ENCODE measurements around the gene NUP98.
"Not testable (repeated sequence)": the region's sequence is repeated elsewhere in the genome, so short reads cannot be mapped to it uniquely, and the experiment has no call there.

NUP98 gene

DNA sequence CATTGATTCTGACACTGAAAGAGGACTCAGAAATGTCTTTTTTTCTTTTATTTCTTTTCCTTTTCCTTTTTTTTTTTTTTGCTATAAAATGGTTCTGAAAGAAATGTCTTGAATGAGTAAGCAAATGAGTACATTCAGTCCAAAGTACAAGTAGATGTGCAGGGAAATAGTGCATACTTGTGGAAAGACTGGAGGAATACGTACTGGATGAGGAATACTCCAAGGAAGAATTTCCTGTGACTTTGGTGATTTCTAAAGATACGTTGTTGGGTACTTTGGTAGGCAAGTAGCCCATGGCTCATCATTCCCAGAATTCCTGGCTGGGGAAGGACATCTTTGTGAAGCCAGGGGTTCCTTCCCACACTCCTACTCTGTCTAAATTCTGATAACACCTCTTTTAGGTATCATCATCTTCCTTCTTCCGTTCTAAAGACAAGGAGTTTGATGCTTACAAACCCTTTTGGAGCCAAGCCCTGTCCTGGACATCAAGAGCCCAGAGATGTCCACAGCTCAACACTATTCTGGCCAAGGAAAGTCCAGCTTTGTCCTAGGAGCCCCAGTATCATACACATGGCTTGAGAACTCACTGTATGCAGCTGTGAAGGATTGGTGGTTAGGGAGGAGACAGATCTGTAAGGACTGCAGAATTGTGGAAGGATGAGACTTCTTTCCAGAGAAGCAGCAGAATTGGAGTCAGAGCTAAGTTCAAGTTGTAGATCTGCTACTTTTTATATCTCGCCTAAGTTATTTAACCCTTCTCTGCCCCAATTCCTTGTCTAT is 4.8 kb upstream of the NUP98 start:
- no peak for DNase-seq

DNA sequence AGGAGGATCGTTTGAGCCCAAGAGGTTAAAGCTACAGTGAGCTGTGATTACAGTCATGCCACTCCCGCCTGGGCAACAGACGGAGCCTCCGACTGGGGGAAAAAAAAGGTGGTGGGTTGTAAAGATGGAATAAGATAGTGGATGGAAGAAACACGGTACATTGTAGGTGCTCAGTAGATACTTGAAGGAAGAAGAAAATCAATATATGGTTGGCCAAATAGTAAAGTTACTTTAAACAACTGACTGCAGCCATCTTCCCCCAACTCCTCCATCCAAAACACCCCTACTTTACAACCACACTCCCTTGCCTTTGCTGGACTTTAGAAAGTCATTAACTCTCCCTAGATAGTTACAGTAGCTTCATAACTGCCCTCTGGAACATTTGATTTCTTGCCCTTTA is 2.5 kb upstream of the NUP98 start:
- DNase-seq, result no peak

DNA sequence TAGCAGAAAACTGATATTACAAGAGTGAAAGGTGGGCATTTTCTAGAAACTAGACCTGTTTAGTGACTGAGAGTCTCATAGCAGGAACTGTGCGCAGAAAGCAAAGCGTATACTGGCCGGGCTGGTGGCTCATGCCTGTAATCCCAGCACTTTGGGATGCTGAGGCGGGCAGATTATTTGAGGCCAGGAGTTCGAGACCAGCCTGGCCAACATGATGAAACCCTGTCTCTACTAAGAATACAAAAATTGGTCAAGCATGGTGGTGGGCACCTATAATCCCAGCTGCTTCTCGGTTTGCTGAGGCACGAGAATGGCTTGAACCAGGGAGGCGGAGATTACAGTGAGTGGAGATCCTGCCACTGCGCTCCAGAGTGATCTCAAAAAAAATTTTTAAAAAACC is 1.8 kb upstream of the NUP98 start:
- no peak for DNase-seq

DNA sequence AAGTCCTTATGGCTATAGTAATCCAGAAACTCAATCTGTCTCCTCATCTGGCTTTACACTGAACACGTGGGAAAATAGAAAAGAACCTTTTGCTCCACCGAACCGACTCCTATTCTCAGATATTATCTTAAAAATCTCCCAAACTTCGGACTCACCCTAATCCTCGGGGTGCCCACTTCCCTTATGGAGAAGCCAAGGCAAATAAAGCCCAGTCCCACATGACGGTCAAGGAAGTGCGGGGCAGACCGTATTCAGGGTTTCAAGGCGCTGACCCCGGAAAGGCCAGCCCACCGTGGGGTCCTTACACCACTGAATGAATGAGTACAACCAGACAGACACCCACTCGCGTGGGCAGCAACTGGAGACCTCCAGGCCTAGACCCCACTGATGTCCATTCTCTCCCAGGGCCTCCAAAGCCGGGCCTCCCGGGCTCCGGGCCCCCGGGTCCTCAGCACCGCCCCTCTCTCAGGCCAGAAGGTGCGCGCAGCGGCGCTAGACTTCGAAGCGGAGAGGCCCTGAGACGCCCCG is 489 bp downstream of the NUP98 start:
- peak in 3 of 58 donors; percentile 56 to 63 (median 61) for DNase-seq

DNA sequence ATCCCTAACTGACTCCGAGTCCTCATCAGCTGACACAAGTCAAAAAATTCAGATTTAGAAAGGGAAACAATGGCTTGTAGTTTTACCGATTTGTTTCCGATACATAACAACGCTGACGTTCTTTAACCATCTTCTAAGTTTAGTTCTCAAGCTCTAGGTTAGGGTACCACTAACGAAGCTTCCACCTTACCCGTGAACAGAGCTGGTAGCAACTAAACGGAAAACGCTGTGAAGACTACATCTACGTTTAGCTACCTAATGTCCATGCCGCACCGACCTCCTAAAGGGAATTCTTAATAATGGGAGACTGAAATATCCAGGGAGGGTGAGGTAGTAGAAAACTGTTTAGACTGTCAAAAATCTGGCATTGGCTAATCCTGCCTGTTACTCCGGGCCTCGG is 1.0 kb downstream of the NUP98 start:
- DNase-seq, result no peak

DNA sequence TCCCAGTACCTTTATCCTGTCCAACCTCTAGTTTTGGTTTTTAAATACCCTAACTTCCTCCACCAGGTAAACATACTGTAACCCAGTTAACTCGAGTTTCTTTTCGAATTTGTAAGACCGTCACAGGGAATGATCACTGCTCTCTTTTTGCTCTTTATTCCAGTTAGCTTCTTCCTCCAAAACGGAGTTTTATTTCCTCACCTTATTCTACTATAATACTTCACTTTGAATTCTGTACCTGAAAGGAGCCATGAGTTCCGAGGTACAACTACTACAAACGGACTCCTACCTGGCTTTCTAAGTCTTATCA is 1.4 kb downstream of the NUP98 start:
- no peak for DNase-seq

DNA sequence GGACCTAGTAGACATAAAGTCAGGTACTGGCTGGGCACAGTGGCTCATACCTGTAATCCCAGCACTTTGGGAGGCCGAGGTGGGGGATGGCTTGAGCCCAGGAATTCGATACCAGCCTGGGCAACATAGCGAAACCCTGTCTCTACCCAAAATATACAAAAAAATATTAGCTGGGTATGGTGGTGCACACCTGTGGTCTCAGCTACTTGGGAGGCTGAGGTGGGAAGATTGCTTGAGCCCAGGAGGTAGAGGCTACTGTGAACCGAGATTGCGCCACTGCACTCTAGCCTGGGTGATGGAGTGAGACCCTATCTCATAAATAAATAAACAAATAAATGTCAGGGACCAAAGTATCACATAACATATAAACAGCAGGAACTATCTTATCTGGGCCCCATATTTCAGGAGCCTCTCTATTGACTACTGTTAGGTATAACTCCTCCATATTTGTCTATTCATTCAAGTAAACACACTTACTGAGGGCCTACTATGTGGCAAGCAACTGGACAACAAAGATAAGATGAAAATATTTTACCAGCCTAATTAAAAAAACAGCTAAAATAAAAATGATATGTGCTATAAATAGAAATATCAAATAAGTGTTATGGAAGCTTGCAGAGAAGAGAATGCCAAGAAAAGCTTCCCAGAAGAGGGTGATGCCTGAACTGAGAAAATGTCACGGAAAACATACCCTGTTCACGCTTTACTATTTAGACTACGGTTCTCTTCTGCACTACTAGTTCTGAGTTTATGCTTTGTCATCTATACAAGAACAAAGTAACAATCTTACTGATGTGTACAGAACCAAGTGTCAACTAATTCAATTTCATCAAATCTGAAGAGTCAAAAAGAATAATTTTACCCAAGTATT is 2.0 kb downstream of the NUP98 start:
- no peak for DNase-seq

DNA sequence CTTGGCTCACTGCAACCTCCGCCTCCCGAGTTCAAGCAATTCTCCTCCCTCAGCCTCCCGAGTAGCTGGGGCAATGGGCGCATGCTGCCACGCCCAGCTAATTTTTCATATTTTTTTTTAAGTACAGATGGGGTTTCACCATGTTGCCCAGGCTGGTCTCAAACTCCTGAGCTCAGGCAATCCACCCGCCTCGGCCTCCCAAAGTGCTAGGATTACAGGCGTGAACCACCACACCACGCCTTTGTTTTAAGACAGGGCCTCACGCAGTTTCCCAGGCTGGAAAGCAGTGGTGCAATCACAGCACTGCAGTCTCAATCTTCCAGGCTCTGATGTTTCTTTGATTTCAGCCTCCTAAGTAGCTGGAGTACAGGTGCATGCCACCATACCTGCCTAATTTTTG is 3.0 kb downstream of the NUP98 start:
- not testable (repeated sequence) for DNase-seq

DNA sequence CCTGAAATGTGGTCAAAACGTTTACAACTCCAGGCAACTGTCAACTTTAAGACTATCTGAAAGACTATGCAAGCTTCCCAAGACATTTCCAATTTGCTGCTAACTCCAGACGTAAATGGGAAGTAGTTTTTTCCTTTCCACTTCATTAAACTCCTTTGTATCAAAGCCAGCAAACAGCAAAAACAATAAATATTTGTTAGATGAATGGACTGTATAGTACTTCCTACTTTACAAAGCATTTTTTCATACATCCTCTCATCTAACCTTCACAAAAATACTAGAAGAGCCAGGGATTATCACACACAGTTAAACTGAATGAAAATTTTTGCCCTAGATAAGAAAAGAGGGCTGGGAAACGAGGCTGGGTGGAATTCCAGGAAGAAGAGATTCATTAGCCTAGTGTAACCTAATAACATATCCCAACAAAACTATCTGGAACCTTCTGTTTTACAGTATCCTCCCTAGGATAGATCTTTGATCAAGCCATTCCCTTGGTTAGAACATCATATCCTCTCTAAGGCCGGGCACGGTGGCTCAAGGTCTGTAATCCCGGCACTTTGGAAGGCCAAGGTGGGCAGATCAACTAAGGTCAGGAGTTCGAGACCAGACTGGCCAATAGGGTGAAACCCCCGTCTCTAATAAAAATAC is 10.4 kb downstream of the NUP98 start:
- DNase-seq, result no peak

DNA sequence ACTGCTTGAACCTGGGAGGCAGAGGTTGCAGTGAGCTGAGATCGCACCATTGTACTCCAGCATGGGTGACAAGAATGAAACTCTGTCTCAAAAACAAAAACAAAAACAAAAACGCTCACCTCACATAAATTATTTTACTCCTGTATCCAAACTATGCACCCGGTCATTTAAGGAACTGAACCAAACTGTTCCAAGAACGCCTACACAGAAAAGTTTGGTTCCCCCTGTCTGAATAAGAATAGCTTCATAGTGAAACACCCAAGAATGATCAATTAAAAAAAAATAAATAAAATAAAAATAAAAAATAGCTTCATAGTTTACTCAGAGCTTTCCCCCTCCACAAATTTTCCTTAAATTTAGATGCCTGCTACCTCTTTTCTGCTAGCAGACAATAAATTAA is 13.7 kb downstream of the NUP98 start:
- no peak for DNase-seq

DNA sequence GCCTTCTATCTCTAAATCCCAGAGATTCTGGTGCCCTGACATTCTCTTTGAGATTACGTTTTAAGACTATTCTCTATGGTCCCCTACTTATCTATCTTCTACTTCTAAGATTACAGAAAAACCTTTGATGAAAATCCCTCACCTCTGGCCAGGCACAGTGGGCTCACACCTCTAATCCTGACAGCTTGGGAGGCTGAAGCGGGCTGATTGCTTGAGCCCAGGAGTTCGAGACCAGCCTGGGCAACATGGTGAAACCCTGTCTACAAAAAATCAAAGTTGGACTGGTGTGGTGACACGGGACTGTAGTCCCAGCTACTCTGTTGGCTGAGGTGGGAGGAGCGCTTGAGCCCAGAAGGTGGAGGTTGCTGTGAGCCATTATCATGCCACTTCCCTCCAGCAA is 14.4 kb downstream of the NUP98 start:
- no peak for DNase-seq

DNA sequence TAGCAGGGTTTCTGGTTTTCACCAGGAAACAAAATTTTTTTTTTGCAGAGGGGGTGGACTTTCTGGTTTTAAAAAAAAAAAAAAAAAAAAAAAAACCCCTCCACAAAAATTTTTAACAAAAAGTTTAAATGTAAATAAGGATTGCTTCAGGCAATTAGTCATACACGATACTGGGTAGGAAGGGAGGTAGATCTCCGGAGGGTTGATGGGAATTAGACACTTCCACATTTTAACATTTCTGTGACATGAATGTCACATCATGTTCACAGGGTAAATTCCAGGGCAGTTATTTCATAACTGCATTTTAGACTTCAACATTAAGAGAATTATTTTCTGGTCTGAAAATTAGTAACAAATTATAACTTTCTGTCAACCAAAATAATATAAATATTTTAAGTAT is 15.9 kb downstream of the NUP98 start:
- DNase-seq, result no peak

DNA sequence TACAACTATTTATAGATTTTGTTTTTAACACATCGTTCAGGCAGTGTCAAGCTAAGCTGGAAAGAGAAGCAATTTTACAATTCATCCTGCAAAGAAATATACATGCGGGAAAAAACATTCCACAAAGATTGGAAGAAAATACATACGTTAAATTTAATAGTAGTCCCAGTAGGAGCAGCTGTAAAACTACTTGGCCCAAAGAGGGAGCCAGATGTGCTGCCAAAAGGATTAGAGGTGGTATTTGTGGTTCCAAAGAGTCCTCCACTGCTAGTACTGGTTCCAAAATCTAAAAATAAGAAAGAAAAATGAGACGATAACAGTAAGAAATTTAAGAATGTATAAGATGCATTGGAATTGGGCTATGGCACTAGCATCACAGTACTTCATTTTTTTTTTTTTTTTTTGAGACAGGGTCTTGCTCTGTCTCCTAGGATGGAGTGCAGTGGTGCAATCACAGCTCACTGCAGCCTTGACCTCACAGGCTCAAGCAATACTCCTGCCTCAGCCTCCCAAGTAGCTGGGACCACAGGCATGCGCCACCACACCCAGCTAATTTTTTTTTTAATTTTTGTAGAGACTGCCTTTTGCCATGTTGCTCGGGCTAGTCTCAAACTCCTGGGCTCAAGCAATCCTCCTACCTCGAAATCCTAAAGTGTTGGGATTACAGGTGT is 21.5 kb downstream of the NUP98 start:
- DNase-seq, result no peak

DNA sequence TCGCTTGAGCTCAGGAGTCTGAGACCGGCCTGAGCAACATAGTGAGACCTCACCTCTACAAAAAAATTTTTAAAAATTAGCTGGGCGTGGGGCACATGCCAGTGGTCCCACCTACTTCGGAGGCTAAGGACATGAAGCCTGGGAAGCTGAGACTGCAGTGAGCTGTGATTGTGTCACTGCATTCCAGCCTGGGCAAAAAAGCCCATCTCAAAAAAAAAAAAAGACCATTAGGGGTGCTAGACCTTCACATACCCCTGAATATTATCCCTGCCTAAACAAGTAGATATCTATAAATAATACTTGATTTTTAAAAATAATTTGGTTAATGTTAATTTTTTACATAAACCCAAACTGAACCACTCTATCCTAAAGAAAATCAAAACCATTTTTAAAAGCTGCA is 24.2 kb downstream of the NUP98 start:
- DNase-seq, result no peak

DNA sequence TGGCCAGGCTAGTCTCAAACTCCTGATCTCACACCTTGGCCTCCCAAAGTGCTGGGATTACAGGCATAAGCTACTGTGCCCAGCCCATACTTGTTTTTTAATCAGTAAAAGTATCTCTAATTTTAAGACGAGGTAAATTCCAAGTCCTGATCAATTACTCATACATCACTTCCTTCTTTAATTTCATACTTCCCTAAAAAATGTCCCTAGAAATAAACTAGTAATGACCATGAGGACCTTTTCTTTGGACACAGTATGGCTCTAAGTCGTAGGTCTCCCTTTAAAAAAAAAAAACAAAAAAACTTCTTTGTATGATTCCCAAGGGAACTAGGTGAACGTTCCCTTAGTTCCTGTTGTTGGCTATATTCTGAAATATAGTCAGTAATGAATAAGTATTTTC is 29.8 kb downstream of the NUP98 start:
- DNase-seq, result no peak

DNA sequence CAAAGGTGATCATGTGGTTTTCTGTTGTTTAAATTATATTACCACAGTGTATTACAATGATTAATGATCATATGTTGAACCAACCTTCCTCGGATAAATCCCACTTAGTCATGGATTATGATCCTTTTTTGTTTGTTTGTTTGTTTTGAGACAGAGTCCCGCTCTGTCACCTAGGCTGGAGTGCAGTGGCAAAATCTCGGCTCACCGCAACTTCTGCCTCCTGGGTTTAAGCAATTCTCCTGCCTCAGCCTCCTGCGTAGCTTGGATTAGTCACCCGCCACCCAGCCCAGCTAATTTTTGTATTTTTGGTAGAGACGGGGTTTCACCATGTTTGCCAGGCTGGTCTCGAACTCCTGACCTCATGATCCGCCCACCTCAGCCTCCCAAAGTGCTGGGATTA is 30.5 kb downstream of the NUP98 start:
- DNase-seq, result not testable (repeated sequence)

DNA sequence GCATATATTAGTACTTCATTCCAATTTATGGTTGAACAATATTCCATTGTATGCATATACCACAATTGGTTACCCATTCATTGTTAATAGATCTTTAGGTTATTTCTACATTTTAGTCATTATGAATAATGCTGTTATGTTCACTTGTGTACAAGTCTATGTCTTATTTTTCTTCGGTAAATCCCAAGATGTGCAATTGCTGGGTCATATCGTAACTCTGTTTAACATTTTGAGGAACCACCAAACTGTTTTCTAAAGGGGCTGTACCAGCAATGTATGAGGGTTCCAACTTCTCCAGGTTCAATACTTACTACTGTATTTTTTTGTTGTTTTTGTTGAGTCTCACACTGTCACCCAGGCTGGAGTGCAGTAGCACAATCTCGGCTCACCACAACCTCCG is 33.1 kb downstream of the NUP98 start:
- no peak for DNase-seq

DNA sequence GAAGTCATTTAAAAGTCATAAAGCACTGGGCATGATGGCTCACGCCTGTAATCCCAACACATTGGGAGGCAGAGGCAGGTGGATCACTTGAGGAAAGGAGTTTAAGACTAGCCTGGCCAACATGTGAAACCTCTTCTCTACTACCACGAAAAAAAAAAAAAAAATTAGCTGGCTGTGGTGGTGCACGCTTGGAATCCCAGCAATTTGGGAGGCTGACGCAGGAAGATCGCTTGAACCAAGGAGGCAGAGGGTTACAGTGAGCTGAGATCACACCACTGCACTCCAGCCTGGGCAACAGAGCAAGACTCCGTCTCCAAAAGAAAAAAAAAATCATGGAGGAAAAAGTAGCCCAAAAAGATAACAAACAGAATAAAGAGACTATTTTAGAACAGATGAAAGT is 42.2 kb downstream of the NUP98 start:
- no peak for DNase-seq

DNA sequence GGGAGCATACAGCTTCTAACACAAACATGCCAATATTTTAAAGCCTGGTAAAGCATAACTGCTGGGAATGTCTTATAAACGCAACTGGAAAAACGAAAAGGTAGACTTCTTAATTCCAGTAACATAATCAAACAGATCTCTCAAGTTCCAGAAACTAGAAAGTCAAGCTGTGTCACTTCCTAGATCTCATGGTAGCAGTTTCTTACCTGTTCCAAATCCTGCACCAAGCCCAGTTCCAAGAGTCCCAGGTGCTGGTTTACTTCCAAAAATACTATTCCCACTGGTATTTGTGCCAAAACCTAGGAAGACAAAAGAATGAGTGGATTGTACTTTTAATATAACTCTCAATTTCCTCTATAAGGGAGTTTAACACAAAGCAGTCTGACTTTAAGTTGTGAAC is 44.2 kb downstream of the NUP98 start:
- no peak for DNase-seq

DNA sequence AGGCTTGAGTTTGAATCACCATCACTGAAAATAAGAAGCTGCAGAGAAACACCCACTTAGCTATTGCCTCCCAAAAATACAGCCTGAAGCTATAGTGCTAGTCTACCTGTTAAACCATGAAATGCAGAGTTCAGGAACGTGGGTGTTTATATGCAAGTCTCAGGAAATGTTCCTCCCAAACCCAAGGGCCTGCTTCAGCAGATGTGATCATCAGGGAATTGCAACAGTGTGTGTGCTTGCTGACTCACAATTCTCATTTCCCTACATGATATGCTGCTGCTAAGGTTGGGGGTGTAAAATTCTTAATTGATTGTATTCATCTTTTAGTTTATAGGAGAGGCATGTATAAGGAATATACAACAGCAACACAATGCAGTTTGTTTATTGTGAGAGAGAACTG is 49.6 kb downstream of the NUP98 start:
- peak in 3 of 58 donors; percentile 1 to 49 (median 6) for DNase-seq

DNA sequence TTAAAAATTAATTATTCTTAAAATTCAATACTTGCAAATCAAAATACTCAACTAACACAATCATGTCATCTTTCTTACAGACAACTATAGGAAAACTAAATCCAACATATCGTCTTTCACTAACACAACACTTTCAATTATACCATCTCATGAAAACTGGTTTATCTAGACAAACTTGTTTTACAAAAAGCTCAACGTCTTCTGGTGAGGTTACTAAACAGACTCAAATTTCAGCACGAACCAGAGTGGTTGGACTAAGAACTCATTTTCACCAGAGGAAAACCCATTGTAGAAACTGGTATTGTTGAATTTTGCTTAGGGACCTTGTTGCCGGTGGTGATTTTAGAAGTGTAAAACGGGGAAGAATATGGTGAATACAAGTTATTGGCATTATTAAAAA is 52.2 kb downstream of the NUP98 start:
- DNase-seq, result no peak

DNA sequence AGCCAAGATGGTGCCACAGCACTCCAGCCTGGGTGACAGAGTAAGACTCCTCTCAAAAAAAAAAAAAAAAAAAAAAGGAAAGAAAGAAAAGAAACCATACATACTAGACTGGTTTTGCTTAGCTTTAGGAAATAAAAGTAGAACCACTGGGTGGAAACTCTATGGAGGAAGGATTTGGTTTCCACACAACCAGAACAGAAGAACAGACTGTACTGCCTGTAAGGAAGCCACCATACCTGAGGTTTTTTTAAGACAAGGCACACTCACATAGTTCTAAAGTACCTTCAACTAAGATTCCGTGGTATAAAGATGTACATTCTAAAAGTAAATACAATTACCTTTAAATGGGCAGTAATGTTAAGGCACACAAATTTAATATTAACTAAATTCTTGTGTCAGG is 58.6 kb downstream of the NUP98 start:
- no peak for DNase-seq
